Gastroesophageal sphincter (tissue), 4 donors: ENCODE results near the gene PTPRJ. TPM values are rescaled to one million over a fixed set of nuclear protein-coding genes. Genes with fewer than 3 reads are reported as not detected.

Experiments used
- ATAC-seq: fragments of 150-250 bp; one replicate; pipeline ENCODE4 v1.9.1; 2016; ENCODE audit warnings: mild to moderate bottlenecking, moderate library complexity
- H3K27ac ChIP-seq, 4 donors: fragments of 200-600 bp; sonication (generic) in 3 of 4; 1 replicate in 3 of 4; 2 replicates in 1 of 4; pipeline ENCODE4 v1.5.1; 2016 to 2019
- H3K27me3 ChIP-seq: fragments of 200-600 bp; sonication (generic); one replicate; pipeline ENCODE4 v1.5.1; 2019
- H3K36me3 ChIP-seq, 2 donors: fragments of 200-600 bp; sonication (generic); one replicate each; pipeline ENCODE4 v1.5.1; 2019; ENCODE audit warnings: control low read depth in 1 of 2
- H3K4me1 ChIP-seq, 3 donors: fragments of 200-600 bp; sonication (generic); 1 replicate in 2 of 3; 2 replicates in 1 of 3; pipeline ENCODE4 v1.5.1; 2016 to 2019; ENCODE audit warnings: control low read depth in 2 of 3
- H3K4me3 ChIP-seq, 2 donors: fragments of 200-600 bp; sonication (generic); one replicate each; pipeline ENCODE4 v1.5.1; 2019; ENCODE audit warnings: mild to moderate bottlenecking in 1 of 2, moderate library complexity in 1 of 2
- H3K9me3 ChIP-seq, 3 donors: fragments of 200-600 bp; sonication (generic); one replicate each; pipeline ENCODE4 v1.5.1; 2017 to 2019; ENCODE audit warnings: control low read depth in 2 of 3
- CTCF ChIP-seq, 4 experiments: fragments of 200-600 bp in 2 of 4; fragments of 450-650 bp in 2 of 4; sonication (generic) in 1 of 4; IDR thresholded peaks; one replicate each; pipeline ENCODE4 v1.5.1; 2017 to 2019; ENCODE audit warnings: antibody characterized with exemption in 4 of 4, mild to moderate bottlenecking in 2 of 4, moderate library complexity in 2 of 4
- EP300 ChIP-seq: sonication (generic); formaldehyde crosslinking; IDR thresholded peaks from one replicate; pipeline ENCODE4 v1.6.1; 2017; ENCODE audit warnings: antibody characterized with exemption, mild to moderate bottlenecking
- POLR2A ChIP-seq, 2 donors: fragments of 450-650 bp; IDR thresholded peaks; one replicate each; pipeline ENCODE4 v1.6.1; 2017; ENCODE audit warnings: antibody characterized with exemption in 2 of 2, mild to moderate bottlenecking in 2 of 2, moderate library complexity in 1 of 2
- POLR2AphosphoS5 ChIP-seq: sonication (generic); formaldehyde crosslinking; IDR thresholded peaks from one replicate; pipeline ENCODE4 v1.6.1; 2017; ENCODE audit warnings: antibody characterized with exemption
- WGBS, 2 donors: methylation state at CpG; one replicate each; pipeline ENCODE4 v1.1.5; 2018; ENCODE audit warnings: low coverage in 1 of 2; 5-methylcytosine and 5-hydroxymethylcytosine counted together
- total RNA-seq, 4 donors: library from RNA; depleted of rRNA; stranded (reverse); fragments of >200 nt; gene quantifications; one replicate each; pipeline ENCODE4 v1.1.0, GENCODE V29; 2016

Gene PTPRJ
- total RNA-seq, 4 donors from 2014 or later, result 5.4 to 13.5 (median 10.5) TPM

- peaks cover 0 to 3% (median 0%) of the 10 kb centered on the region in 3 donors for H3K4me1 ChIP-seq
- WGBS, 2 donors, result 61 to 63% methylated on average over 3 to 5 of the region's 6 CpGs
- peaks cover 13% of the 10 kb centered on the region for H3K27me3 ChIP-seq
- H3K9me3 ChIP-seq, result no peaks in the 10 kb centered on the region
- no peak for ATAC-seq
- no peaks in the 10 kb centered on the region for H3K36me3 ChIP-seq
- TF ChIP-seq EP300 (no peak), POLR2A (IDR thresholded peaks at IDR 0.05) (no peak), CTCF (IDR thresholded peaks at IDR 0.05) (no peak)
- H3K4me3 ChIP-seq, result no peak overlapping the region
- H3K27ac ChIP-seq, result no peak overlapping the region
These were observed 107.8 kb downstream of the PTPRJ start for GRCh38 chr11:48087974-48088681.

GRCh38 chr11:48088682-48089050 lies 108.3 kb downstream of the PTPRJ start:
- Histone ChIP-seq H3K27ac (no peak overlapping the region), H3K27me3 (peaks cover 13% of the 10 kb centered on the region), H3K36me3 (no peaks in the 10 kb centered on the region), H3K4me1 (peaks cover 0 to 8% (median under 1%) of the 10 kb centered on the region in 3 donors), H3K4me3 (no peak overlapping the region), H3K9me3 (no peaks in the 10 kb centered on the region)
- no peak for ATAC-seq
- WGBS, 2 donors, result 63 to 81% methylated on average over 5 of the region's 6 CpGs
- no peak for TF ChIP-seq POLR2A (IDR thresholded peaks at IDR 0.05)
- no peak for TF ChIP-seq CTCF (IDR thresholded peaks at IDR 0.05)
- TF ChIP-seq EP300, result no peak
- TF ChIP-seq POLR2AphosphoS5, result no peak

- TF ChIP-seq POLR2A (IDR thresholded peaks at IDR 0.05) (no peak), EP300 (no peak), POLR2AphosphoS5 (no peak), CTCF (IDR thresholded peaks at IDR 0.05) (no peak)
- Histone ChIP-seq H3K27ac (no peak overlapping the region), H3K27me3 (peaks cover 13% of the 10 kb centered on the region), H3K4me3 (no peak overlapping the region), H3K36me3 (no peaks in the 10 kb centered on the region), H3K9me3 (no peaks in the 10 kb centered on the region), H3K4me1 (peaks cover 0 to 20% (median 3%) of the 10 kb centered on the region in 3 donors)
- WGBS, 2 donors, result 93% methylated on average over 2 of the region's 8 CpGs; no CpG with 5 or more reads in 1 of the 2 donors
- ATAC-seq, result no peak
These were observed 109.8 kb downstream of the PTPRJ start for GRCh38 chr11:48090174-48090573.

- ATAC-seq, result no peak
- H3K4me3 ChIP-seq, result no peak overlapping the region
- peaks cover 0 to 20% (median 3%) of the 10 kb centered on the region in 3 donors for H3K4me1 ChIP-seq
- peaks cover 15% of the 10 kb centered on the region for H3K27me3 ChIP-seq
- H3K9me3 ChIP-seq, result no peaks in the 10 kb centered on the region
- no peaks in the 10 kb centered on the region for H3K36me3 ChIP-seq
- no peak overlapping the region for H3K27ac ChIP-seq
- no peak for TF ChIP-seq POLR2AphosphoS5
- no peak for TF ChIP-seq EP300
- TF ChIP-seq POLR2A (IDR thresholded peaks at IDR 0.05), result no peak
- no peak for TF ChIP-seq CTCF (IDR thresholded peaks at IDR 0.05)
- 80 to 92% methylated on average over 1 to 2 of the region's 4 CpGs for WGBS, 2 donors
These were observed 111.2 kb downstream of the PTPRJ start for GRCh38 chr11:48091426-48092102.

- 58 to 65% methylated on average over 4 of the region's 4 CpGs for WGBS, 2 donors
- Histone ChIP-seq H3K4me3 (no peak overlapping the region), H3K36me3 (no peaks in the 10 kb centered on the region), H3K27ac (no peak overlapping the region), H3K27me3 (peaks cover 20% of the 10 kb centered on the region), H3K4me1 (peaks cover 0 to 20% (median 3%) of the 10 kb centered on the region in 3 donors), H3K9me3 (no peaks in the 10 kb centered on the region)
- ATAC-seq, result no peak
- no peak for TF ChIP-seq EP300
- TF ChIP-seq POLR2A (IDR thresholded peaks at IDR 0.05), result no peak
- no peak for TF ChIP-seq POLR2AphosphoS5
- TF ChIP-seq CTCF (IDR thresholded peaks at IDR 0.05), result no peak
These were observed 113.0 kb downstream of the PTPRJ start for GRCh38 chr11:48093323-48093722.
